Measurements from ENCODE around the gene MRNIP. TPM values are rescaled to one million over a fixed set of nuclear protein-coding genes. Genes with fewer than 3 reads are reported as not detected.
A peak's percentile ranks its signal among the peaks of the same experiment; 100 is the strongest.

The MRNIP gene
- total RNA-seq, 1 experiment from 2014 or later = 36.2 TPM

GRCh38 chr5:179806250-179807048 lies 52.2 kb downstream of the MRNIP start, which contains the start of gene MGAT4B (continued):
- TF ChIP-seq REST (IDR thresholded peaks at IDR 0.05; ENCODE audit: low read depth) (no peak), SRF (IDR thresholded peaks at IDR 0.05; ENCODE audit: low read depth) (no peak), FOSL1 (IDR thresholded peaks at IDR 0.05; ENCODE audit: low read depth) (no peak), EZH2 (IDR thresholded peaks at IDR 0.05) (no peak), SIN3A (IDR thresholded peaks at IDR 0.05; ENCODE audit: low read depth) (no peak)

GRCh38 chr5:179805529-179806249 lies 52.9 kb downstream of the MRNIP start:
- ChIA-PET POLR2A (interaction anchor here (0.6 to 2.6 kb wide), 3 partner anchors 8 to 886 kb away, joined by 3 to 8 read pairs (median 4); partner anchors contain the start of gene SQSTM1), CTCF (interaction anchor here (0.8 kb wide), 1 partner anchor 10 kb away, joined by 3 read pairs; no protein-coding TSS in a partner anchor), RAD21 (ENCODE audit: low non-redundant PET in 1 of 2, low total read pairs in 2 of 2, uncharacterized antibody in 2 of 2, unreplicated experiment in 2 of 2) (no interaction called here)
- BruUV-seq (replicated peaks) = no TSS peak
- peak; percentile 4; the same call in 1 of the 2 replicates for ATAC-seq
- Histone ChIP-seq H4K20me1 (ENCODE audit: insufficient read depth) (no peaks in the 10 kb centered on the region), H3K27me3 (ENCODE audit: insufficient read depth, low read length) (no peaks in the 10 kb centered on the region), H3K9me2 (ENCODE audit: insufficient read depth) (no peaks in the 10 kb centered on the region), H3K27ac (ENCODE audit: low read depth, low read length) (peak overlapping the region; percentile 99), H3K4me3 (replicated peaks in 1 of 2; ENCODE audit: low read depth in 1 of 2, low read length in 2 of 2) (peak overlapping the region; percentile 68 to 92), H2AFZ (ENCODE audit: low read depth, low read length, poor library complexity, severe bottlenecking) (no peak overlapping the region), H3K79me2 (ENCODE audit: insufficient read depth, low read length) (peaks cover 50% of the 10 kb centered on the region), H3K36me3 (ENCODE audit: control insufficient read depth in 1 of 2, insufficient read depth in 2 of 2, low read length in 2 of 2) (no peaks in the 10 kb centered on the region), H3K4me1 (ENCODE audit: control insufficient read depth in 1 of 2, insufficient read depth in 2 of 2, low read length in 2 of 2) (peaks cover 38 to 50% of the 10 kb centered on the region in 2 experiments), H3K9ac (ENCODE audit: low read length) (peak overlapping the region; percentile 88), H3K9me3 (ENCODE audit: control insufficient read depth in 1 of 2, insufficient read depth in 1 of 2, low read depth in 1 of 2, low read length in 2 of 2) (no peaks in the 10 kb centered on the region), H3K4me2 (ENCODE audit: low read length) (peak overlapping the region; percentile 99)
- no peak for DNase-seq (ENCODE audit: low read depth, low spot score)
- TF ChIP-seq ATF3 (IDR thresholded peaks at IDR 0.05) (no peak), ZNF274 (IDR thresholded peaks at IDR 0.05; ENCODE audit: low read depth, low read length) (no peak), SP1 (IDR thresholded peaks at IDR 0.05; ENCODE audit: low read depth) (no peak), ZFX (IDR thresholded peaks at IDR 0.05) (peak; percentile 72), POLR2AphosphoS5 (IDR thresholded peaks at IDR 0.05; ENCODE audit: low read depth, low read length) (peak; percentile 30; the same call in 1 of the 2 replicates)
- intact Hi-C loops (cut with micrococcal nuclease) = loop anchor here (2.0 kb wide), 1 partner anchor 15 kb away; the partner anchor contains the start of gene SQSTM1
